Mesothelial cell of epicardium (in vitro differentiated cells): Measurements from ENCODE around the gene HAPSTR1. TPM values are rescaled to one million over a fixed set of nuclear protein-coding genes. Genes with fewer than 3 reads are reported as not detected.

Source experiments
- DNase-seq, 2 experiments: peaks; one replicate each; pipeline ENCODE4 v3.0.0; 2021; ENCODE audit warnings: low spot score in 2 of 2; ENCODE audit not compliant: unreplicated experiment in 2 of 2
- H3K27ac Mint-ChIP-seq: 2 replicates; pipeline ENCODE4 v1.8.0; 2021; ENCODE audit warnings: mixed read lengths
- H3K27me3 Mint-ChIP-seq: 2 replicates; pipeline ENCODE4 v1.8.0; 2021; ENCODE audit warnings: low read depth, mixed read lengths
- H3K36me3 Mint-ChIP-seq: 2 replicates; pipeline ENCODE4 v1.8.0; 2021; ENCODE audit warnings: mixed read lengths
- H3K4me1 Mint-ChIP-seq: 2 replicates; pipeline ENCODE4 v1.8.0; 2021; ENCODE audit warnings: mixed read lengths
- H3K4me3 Mint-ChIP-seq: 2 replicates; pipeline ENCODE4 v1.8.0; 2021; ENCODE audit warnings: mild to moderate bottlenecking, moderate library complexity, mixed read lengths
- H3K9me3 Mint-ChIP-seq: 2 replicates; pipeline ENCODE4 v1.8.0; 2021; ENCODE audit warnings: mixed read lengths
- total RNA-seq: library from RNA; stranded (reverse); gene quantifications from 3 replicates; pipeline ENCODE4 v1.2.1, GENCODE V29; 2021
- TF ChIP-seq, protein P1 (sequence below): fragments of 200-600 bp; sonication (generic); IDR thresholded peaks from one replicate; pipeline ENCODE4 v1.5.0; 2021; ENCODE audit warnings: antibody characterized with exemption; ENCODE audit not compliant: unreplicated experiment

Gene HAPSTR1
- total RNA-seq, 1 donor from 2014 or later, result 80.6 TPM

DNA sequence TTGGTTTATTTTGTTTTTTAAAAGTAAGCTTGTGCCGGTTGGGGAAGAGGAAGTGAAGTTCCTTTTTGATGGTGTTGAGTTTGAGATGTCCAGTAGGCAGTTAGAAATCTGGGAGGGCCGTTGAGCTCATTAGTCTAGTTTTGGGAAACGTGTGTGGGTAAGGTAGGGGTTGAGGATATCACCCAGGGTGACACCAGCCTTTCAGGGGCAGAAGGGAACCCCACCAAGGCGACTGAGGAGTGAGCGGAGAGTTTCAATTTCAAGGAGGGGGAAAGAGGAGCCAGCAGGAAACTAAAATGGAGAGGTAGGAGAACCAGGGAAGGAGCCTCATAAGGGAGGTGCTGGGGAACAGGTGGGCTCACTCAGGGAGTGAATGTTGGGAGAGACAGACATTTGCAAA, 22.7 kb downstream of the HAPSTR1 start:
- H3K36me3 Mint-ChIP-seq, result peaks cover 23% of the 10 kb centered on the region
- H3K27ac Mint-ChIP-seq, result peak overlapping the region; percentile 15
- H3K4me1 Mint-ChIP-seq, result peaks cover 61% of the 10 kb centered on the region

GRCh38 chr16:9114842-9115241, 23.4 kb downstream of the HAPSTR1 start:
- Mint-ChIP-seq H3K9me3 (no peaks in the 10 kb centered on the region), H3K27ac (peak overlapping the region; percentile 62), H3K27me3 (no peaks in the 10 kb centered on the region), H3K36me3 (peaks cover 22% of the 10 kb centered on the region), H3K4me3 (no peak overlapping the region), H3K4me1 (peaks cover 57% of the 10 kb centered on the region)
- no peak for DNase-seq
- TF ChIP-seq, protein P1, sequence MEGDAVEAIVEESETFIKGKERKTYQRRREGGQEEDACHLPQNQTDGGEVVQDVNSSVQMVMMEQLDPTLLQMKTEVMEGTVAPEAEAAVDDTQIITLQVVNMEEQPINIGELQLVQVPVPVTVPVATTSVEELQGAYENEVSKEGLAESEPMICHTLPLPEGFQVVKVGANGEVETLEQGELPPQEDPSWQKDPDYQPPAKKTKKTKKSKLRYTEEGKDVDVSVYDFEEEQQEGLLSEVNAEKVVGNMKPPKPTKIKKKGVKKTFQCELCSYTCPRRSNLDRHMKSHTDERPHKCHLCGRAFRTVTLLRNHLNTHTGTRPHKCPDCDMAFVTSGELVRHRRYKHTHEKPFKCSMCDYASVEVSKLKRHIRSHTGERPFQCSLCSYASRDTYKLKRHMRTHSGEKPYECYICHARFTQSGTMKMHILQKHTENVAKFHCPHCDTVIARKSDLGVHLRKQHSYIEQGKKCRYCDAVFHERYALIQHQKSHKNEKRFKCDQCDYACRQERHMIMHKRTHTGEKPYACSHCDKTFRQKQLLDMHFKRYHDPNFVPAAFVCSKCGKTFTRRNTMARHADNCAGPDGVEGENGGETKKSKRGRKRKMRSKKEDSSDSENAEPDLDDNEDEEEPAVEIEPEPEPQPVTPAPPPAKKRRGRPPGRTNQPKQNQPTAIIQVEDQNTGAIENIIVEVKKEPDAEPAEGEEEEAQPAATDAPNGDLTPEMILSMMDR, result no peak

More for the DNA sequence above, 22.7 kb downstream of the HAPSTR1 start:
- DNase-seq, result no peak
- TF ChIP-seq, protein P1, result no peak
- H3K9me3 Mint-ChIP-seq, result no peaks in the 10 kb centered on the region
- H3K4me3 Mint-ChIP-seq, result no peak overlapping the region
- no peaks in the 10 kb centered on the region for H3K27me3 Mint-ChIP-seq

- Mint-ChIP-seq H3K4me3 (no peak overlapping the region), H3K4me1 (peaks cover 52% of the 10 kb centered on the region), H3K27ac (peak overlapping the region; percentile 62), H3K9me3 (no peaks in the 10 kb centered on the region), H3K36me3 (peaks cover 22% of the 10 kb centered on the region), H3K27me3 (no peaks in the 10 kb centered on the region)
- TF ChIP-seq, protein P1, result no peak
- no peak for DNase-seq
These were observed 23.8 kb downstream of the HAPSTR1 start for GRCh38 chr16:9115277-9115676.

GRCh38 chr16:9116141-9116540, 24.7 kb downstream of the HAPSTR1 start:
- Mint-ChIP-seq H3K27me3 (no peaks in the 10 kb centered on the region), H3K36me3 (peaks cover 23% of the 10 kb centered on the region), H3K4me1 (peaks cover 45% of the 10 kb centered on the region), H3K9me3 (no peaks in the 10 kb centered on the region), H3K27ac (no peak overlapping the region), H3K4me3 (no peak overlapping the region)
- no peak for DNase-seq
- TF ChIP-seq, protein P1, result no peak

- peaks cover 26% of the 10 kb centered on the region for H3K36me3 Mint-ChIP-seq
- H3K4me3 Mint-ChIP-seq, result no peak overlapping the region
- DNase-seq, result no peak
- TF ChIP-seq, protein P1, result no peak
- H3K27me3 Mint-ChIP-seq, result no peaks in the 10 kb centered on the region
- peaks cover 31% of the 10 kb centered on the region for H3K4me1 Mint-ChIP-seq
- H3K9me3 Mint-ChIP-seq, result no peaks in the 10 kb centered on the region
- H3K27ac Mint-ChIP-seq, result peak overlapping the region; percentile 58
These were observed 26.7 kb downstream of the HAPSTR1 start for GRCh38 chr16:9118170-9118569.

- H3K27ac Mint-ChIP-seq, result no peak overlapping the region
- H3K36me3 Mint-ChIP-seq, result peaks cover 28% of the 10 kb centered on the region
- TF ChIP-seq, protein P1, result no peak
- DNase-seq, result no peak
- no peaks in the 10 kb centered on the region for H3K9me3 Mint-ChIP-seq
- H3K4me1 Mint-ChIP-seq, result peaks cover 15% of the 10 kb centered on the region
- no peaks in the 10 kb centered on the region for H3K27me3 Mint-ChIP-seq
- no peak overlapping the region for H3K4me3 Mint-ChIP-seq
These were observed 28.4 kb downstream of the HAPSTR1 start for GRCh38 chr16:9119795-9120194.
